Measurements from ENCODE around the gene TAS2R50. TPM values are rescaled to one million over a fixed set of nuclear protein-coding genes. Genes with fewer than 3 reads are reported as not detected.

Gene TAS2R50, protein sequence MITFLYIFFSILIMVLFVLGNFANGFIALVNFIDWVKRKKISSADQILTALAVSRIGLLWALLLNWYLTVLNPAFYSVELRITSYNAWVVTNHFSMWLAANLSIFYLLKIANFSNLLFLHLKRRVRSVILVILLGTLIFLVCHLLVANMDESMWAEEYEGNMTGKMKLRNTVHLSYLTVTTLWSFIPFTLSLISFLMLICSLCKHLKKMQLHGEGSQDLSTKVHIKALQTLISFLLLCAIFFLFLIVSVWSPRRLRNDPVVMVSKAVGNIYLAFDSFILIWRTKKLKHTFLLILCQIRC
- 7.0 TPM for total RNA-seq

GRCh38 chr12:10986812-10987211 lies at the start of gene TAS2R50:
Gene TAS2R50, minus strand, starts transcription at chr12:10986912. Its CDS starts 52 bp downstream, at chr12:10986860.

DNA sequence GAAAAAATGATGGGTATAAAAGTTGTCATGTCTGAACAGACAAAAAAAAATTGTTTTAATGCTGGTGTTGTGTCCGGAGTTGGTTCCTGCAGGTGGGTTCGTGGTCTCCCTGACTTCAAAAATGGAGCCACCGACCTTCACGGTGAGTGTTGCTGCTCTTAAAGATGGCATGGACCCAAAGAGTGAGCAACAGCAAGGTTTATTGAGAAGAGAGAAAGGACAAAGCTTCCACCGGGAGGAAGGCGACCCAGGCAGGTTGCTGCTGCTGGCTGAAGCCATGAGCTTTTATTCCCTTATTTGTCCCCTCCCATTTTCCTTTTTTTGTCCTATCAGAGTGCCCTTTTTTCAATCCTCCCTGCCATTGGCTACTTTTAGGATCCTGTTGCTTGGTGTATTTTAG lies 44.6 kb upstream of the TAS2R50 start, which contains the start of gene TAS2R31:
TSS of gene TAS2R31 (minus strand) at position 101 of the 400 bp plus-strand sequence. CDS start at position 29, 72 bp downstream.

DNA sequence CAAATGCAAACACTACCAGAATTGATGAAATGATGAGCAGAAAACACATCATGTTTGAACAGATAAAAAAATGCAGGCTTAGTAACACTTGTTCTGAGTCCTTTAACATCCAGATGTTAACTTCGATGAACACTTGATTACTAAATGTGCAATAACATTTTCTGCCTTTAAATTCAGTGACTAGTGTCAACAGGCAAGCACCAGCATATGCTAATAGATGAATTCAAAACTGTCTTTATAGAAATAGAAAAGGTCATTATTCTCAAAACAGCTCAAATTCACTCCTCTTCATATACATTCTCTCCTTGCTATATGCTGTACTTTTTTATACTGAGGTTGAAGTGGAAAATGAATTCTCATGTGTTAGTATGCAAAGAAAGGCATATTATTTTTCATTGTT lies 35.8 kb upstream of the TAS2R50 start, which contains the start of gene TAS2R19:
TSS of gene TAS2R19 (minus strand) at position 101 of the 400 bp plus-strand sequence. CDS start at position 52, 49 bp downstream.

GRCh38 chr12:10998204-10998603 lies 11.5 kb upstream of the TAS2R50 start, which contains the start of gene TAS2R20:
Gene TAS2R20, minus strand, starts transcription at chr12:10998304. Its CDS starts 429 bp downstream, at chr12:10997875.

DNA sequence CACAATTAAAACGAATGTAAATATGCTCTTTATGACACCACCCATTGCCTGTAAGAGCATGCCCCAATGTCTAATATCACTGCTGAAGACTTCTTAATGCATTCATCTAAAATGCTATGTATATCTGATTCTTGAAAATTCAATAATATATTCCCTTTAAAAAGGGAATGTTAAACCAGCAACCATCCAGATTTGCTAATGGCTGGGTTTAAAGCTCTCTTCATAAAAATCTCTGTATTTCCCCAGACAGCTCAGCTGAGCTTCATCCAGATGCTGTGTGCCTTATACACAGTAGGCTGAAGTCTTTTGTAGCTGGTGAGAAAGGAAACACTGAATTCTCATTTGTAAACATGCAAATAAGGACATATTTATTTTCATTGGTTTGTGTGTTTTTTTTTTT lies 47.5 kb downstream of the TAS2R50 start, which contains the start of gene TAS2R14:
TSS of gene TAS2R14 (minus strand) at position 101 of the 400 bp plus-strand sequence. CDS start at position 45, 56 bp downstream.

Other genes starting within 250 kb of the TAS2R50 start
- not detected for gene TAS2R7, start 184.3 kb downstream of the TAS2R50 start, total RNA-seq
- 0.18 TPM for gene TAS2R8, start 179.6 kb downstream of the TAS2R50 start, total RNA-seq
- not detected for gene TAS2R9, start 176.7 kb downstream of the TAS2R50 start, total RNA-seq
- 1.6 TPM for gene TAS2R10, start 160.6 kb downstream of the TAS2R50 start, total RNA-seq
- 7.2 TPM for gene PRR4, start 137.4 kb downstream of the TAS2R50 start, total RNA-seq
- gene PRH1, start 102.7 kb downstream of the TAS2R50 start, total RNA-seq: 67.3 TPM
- 5.3 TPM for gene TAS2R13, start 77.3 kb downstream of the TAS2R50 start, total RNA-seq
- 0.70 TPM for gene PRH2, start 57.7 kb downstream of the TAS2R50 start, total RNA-seq
- 8.2 TPM for gene TAS2R14, start 47.6 kb downstream of the TAS2R50 start, total RNA-seq
- 9.4 TPM for gene TAS2R20, start 11.4 kb upstream of the TAS2R50 start, total RNA-seq
- 14.1 TPM for gene TAS2R19, start 35.7 kb upstream of the TAS2R50 start, total RNA-seq
- gene TAS2R31, start 44.5 kb upstream of the TAS2R50 start, total RNA-seq: 18.9 TPM
- gene TAS2R46, start 75.4 kb upstream of the TAS2R50 start, total RNA-seq: 6.7 TPM
- gene TAS2R43, start 105.4 kb upstream of the TAS2R50 start, total RNA-seq: 10.3 TPM
- 15.6 TPM for gene TAS2R30, start 147.7 kb upstream of the TAS2R50 start, total RNA-seq
- gene SMIM10L1, start 184.3 kb upstream of the TAS2R50 start, total RNA-seq: 6.7 TPM
- gene TAS2R42, start 200.0 kb upstream of the TAS2R50 start, total RNA-seq: not detected

Data from metanephros (tissue), 1 donor.